ENCODE results near the gene MTA1. TPM values are rescaled to one million over a fixed set of nuclear protein-coding genes. Genes with fewer than 3 reads are reported as not detected.

Gene MTA1
- total and polyA plus RNA-seq, 2 experiments from 2014 or later: 8.1 to 37.0 TPM

- no peaks in the 10 kb centered on the region for H3K9me2 ChIP-seq (ENCODE audit: insufficient read depth)
- no peak overlapping the region for H3K9ac ChIP-seq
- no peaks in the 10 kb centered on the region for H3K27me3 ChIP-seq (replicated peaks; ENCODE audit: insufficient read depth)
- in situ Hi-C loops (cut with MboI): no loop called here
- no peaks in the 10 kb centered on the region for H3F3A ChIP-seq (ENCODE audit: insufficient read depth)
- H3K27ac ChIP-seq: no peak overlapping the region
- no peaks in the 10 kb centered on the region for H3K4me1 ChIP-seq (ENCODE audit: insufficient read depth)
- no peaks in the 10 kb centered on the region for H3K9me3 ChIP-seq (ENCODE audit: low read depth)
- H4K20me1 ChIP-seq (ENCODE audit: insufficient read depth): no peaks in the 10 kb centered on the region
- 87 to 88% methylated on average over 12 to 14 of the region's 14 CpGs for WGBS, 2 experiments (ENCODE audit: low coverage in 1 of 2, low lambda C conversion rate in 2 of 2, missing lambda C conversion rate in 2 of 2)
- no peak overlapping the region for H3K4me3 ChIP-seq
- no peak for DNase-seq
- H2AFZ ChIP-seq: no peak overlapping the region
- no peak for TF ChIP-seq EZH2phosphoT487 (IDR thresholded peaks at IDR 0.05; ENCODE audit: insufficient read depth, low read depth)
- TF ChIP-seq EZH2 (IDR thresholded peaks at IDR 0.05; ENCODE audit: insufficient read depth, poor library complexity, severe bottlenecking): no peak
- no peaks in the 10 kb centered on the region; the same call in 1 of the 2 replicates for H3K36me3 ChIP-seq (ENCODE audit: low read depth)
- no peaks in the 10 kb centered on the region for H3K79me2 ChIP-seq (ENCODE audit: insufficient read depth)
- no peak overlapping the region for H3K4me2 ChIP-seq (ENCODE audit: unreplicated experiment)
Measured at GRCh38 chr14:105453847-105454246, 34.2 kb downstream of the MTA1 start.

GRCh38 chr14:105455086-105455640 lies 35.5 kb downstream of the MTA1 start:
- Histone ChIP-seq H3K9me3 (ENCODE audit: low read depth) (no peaks in the 10 kb centered on the region), H3K9ac (no peak overlapping the region), H3K9me2 (ENCODE audit: insufficient read depth) (no peaks in the 10 kb centered on the region), H3K27ac (no peak overlapping the region), H3F3A (ENCODE audit: insufficient read depth) (no peaks in the 10 kb centered on the region), H3K4me1 (ENCODE audit: insufficient read depth) (no peaks in the 10 kb centered on the region), H3K36me3 (ENCODE audit: low read depth) (no peaks in the 10 kb centered on the region; the same call in 1 of the 2 replicates), H3K4me2 (ENCODE audit: unreplicated experiment) (no peak overlapping the region), H3K27me3 (replicated peaks; ENCODE audit: insufficient read depth) (no peaks in the 10 kb centered on the region), H4K20me1 (ENCODE audit: insufficient read depth) (no peaks in the 10 kb centered on the region), H3K4me3 (no peak overlapping the region), H3K79me2 (ENCODE audit: insufficient read depth) (no peaks in the 10 kb centered on the region), H2AFZ (no peak overlapping the region)
- DNase-seq: no peak
- 83 to 85% methylated on average over 19 to 22 of the region's 22 CpGs for WGBS, 2 experiments (ENCODE audit: low coverage in 1 of 2, low lambda C conversion rate in 2 of 2, missing lambda C conversion rate in 2 of 2)
- no peak for TF ChIP-seq EZH2 (IDR thresholded peaks at IDR 0.05; ENCODE audit: insufficient read depth, poor library complexity, severe bottlenecking)
- no peak for TF ChIP-seq EZH2phosphoT487 (IDR thresholded peaks at IDR 0.05; ENCODE audit: insufficient read depth, low read depth)
- in situ Hi-C loops (cut with MboI): no loop called here

DNA sequence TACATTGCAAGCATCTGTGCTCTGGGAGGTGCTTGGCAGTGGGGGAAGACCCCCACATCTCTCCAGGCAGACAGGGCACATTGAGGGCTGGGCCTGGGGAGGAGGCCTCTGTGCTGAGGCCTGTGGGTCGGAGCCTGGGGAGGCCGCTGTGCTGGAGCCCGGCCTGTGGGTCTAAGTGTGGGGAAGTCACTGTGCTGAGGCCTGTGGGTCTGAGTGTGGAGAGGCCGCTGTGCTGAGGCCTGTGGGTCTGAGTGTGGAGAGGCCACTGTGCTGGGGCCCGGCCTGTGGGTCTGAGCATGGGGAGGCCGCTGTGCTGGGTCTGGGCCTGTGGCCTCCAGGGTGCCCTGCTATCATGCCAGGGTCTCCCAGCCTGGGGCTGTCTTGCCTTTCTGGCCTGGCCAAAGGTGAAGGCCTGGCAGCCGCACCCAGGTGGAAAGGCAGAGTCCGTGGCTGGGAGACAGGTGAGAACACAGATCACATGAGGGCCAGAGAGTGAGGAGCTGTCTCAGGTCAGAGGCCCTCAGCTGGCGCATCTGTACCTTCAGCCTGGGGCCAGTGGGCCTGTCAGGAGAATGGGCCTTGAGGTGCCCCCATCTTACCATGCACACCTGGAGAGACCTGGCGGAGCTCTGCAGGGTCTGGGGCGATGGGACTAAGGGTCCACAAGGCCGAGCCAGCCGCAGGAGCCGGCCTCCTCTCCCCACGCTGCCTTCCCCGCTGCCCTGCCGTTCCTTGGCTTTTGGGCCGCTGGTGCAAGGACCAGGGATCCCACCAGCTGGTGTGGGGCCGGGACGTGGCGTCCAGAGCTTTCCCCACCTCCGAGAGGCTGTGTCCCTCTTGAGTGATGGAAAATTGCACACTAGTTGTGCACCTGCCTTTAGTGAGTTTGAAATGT lies 36.4 kb downstream of the MTA1 start:
- Histone ChIP-seq H2AFZ (no peak overlapping the region), H3K4me1 (ENCODE audit: insufficient read depth) (no peaks in the 10 kb centered on the region), H3K79me2 (ENCODE audit: insufficient read depth) (no peaks in the 10 kb centered on the region), H3K4me2 (ENCODE audit: unreplicated experiment) (no peak overlapping the region), H3K9ac (no peak overlapping the region), H3F3A (ENCODE audit: insufficient read depth) (no peaks in the 10 kb centered on the region), H3K9me2 (ENCODE audit: insufficient read depth) (no peaks in the 10 kb centered on the region), H3K36me3 (ENCODE audit: low read depth) (no peaks in the 10 kb centered on the region; the same call in 1 of the 2 replicates), H3K27me3 (replicated peaks; ENCODE audit: insufficient read depth) (no peaks in the 10 kb centered on the region), H3K27ac (no peak overlapping the region), H4K20me1 (ENCODE audit: insufficient read depth) (no peaks in the 10 kb centered on the region), H3K9me3 (ENCODE audit: low read depth) (no peaks in the 10 kb centered on the region), H3K4me3 (no peak overlapping the region)
- no peak for DNase-seq
- WGBS, 2 experiments (ENCODE audit: low coverage in 1 of 2, low lambda C conversion rate in 2 of 2, missing lambda C conversion rate in 2 of 2): 89% methylated on average over 20 to 22 of the region's 22 CpGs
- in situ Hi-C loops (cut with MboI): no loop called here
- no peak for TF ChIP-seq EZH2 (IDR thresholded peaks at IDR 0.05; ENCODE audit: insufficient read depth, poor library complexity, severe bottlenecking)
- TF ChIP-seq EZH2phosphoT487 (IDR thresholded peaks at IDR 0.05; ENCODE audit: insufficient read depth, low read depth): no peak

- H3K9me3 ChIP-seq (ENCODE audit: low read depth): no peaks in the 10 kb centered on the region
- no peaks in the 10 kb centered on the region for H3K4me1 ChIP-seq (ENCODE audit: insufficient read depth)
- TF ChIP-seq EZH2phosphoT487 (IDR thresholded peaks at IDR 0.05; ENCODE audit: insufficient read depth, low read depth) (no peak), EZH2 (IDR thresholded peaks at IDR 0.05; ENCODE audit: insufficient read depth, poor library complexity, severe bottlenecking) (no peak)
- H3K27ac ChIP-seq: no peak overlapping the region
- H3K9me2 ChIP-seq (ENCODE audit: insufficient read depth): no peaks in the 10 kb centered on the region
- no peaks in the 10 kb centered on the region for H3K27me3 ChIP-seq (replicated peaks; ENCODE audit: insufficient read depth)
- in situ Hi-C loops (cut with MboI): no loop called here
- no peak overlapping the region for H3K4me3 ChIP-seq
- no peaks in the 10 kb centered on the region for H3K79me2 ChIP-seq (ENCODE audit: insufficient read depth)
- 84 to 87% methylated on average over 22 of the region's 22 CpGs for WGBS, 2 experiments (ENCODE audit: low coverage in 1 of 2, low lambda C conversion rate in 2 of 2, missing lambda C conversion rate in 2 of 2)
- H4K20me1 ChIP-seq (ENCODE audit: insufficient read depth): no peaks in the 10 kb centered on the region
- H3K36me3 ChIP-seq (ENCODE audit: low read depth): no peaks in the 10 kb centered on the region; the same call in 1 of the 2 replicates
- DNase-seq: no peak
- no peak overlapping the region for H3K4me2 ChIP-seq (ENCODE audit: unreplicated experiment)
- no peak overlapping the region for H2AFZ ChIP-seq
- H3F3A ChIP-seq (ENCODE audit: insufficient read depth): no peaks in the 10 kb centered on the region
- no peak overlapping the region for H3K9ac ChIP-seq
Measured at GRCh38 chr14:105456736-105457617, 37.4 kb downstream of the MTA1 start.
